ENCODE data around the gene CLINT1. TPM values are rescaled to one million over a fixed set of nuclear protein-coding genes. Genes with fewer than 3 reads are reported as not detected.

The CLINT1 gene
- total and polyA plus RNA-seq, 12 donors: 17.1 to 101 (median 64.7) TPM

DNA sequence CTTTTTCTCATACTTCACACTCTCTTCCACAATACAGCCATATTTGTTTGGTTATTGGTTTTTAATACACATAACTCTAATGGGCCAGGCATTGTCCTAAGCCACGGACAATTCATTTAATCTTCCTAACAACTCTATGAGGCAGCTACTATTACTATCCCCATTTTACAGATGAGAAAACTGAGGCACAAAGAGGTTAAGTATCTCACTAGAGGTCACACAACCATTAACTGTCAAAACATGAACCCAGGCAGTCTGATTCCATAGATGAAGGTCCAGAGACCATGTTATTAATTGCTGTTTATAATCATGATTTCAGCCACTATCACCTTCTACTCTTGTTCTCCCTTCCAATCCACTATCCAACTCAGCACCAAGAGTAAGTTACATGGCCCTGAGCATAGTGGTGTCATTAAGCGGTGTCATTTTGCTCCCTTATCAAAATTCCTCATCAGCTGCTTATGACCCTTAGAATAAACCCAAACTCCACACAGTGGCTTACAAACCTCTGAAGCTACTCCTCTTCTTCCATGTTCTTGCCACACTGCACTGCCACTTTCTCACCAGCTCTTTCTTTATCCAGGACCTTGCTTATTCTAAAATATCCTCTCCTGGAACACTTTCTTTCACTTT, 22.7 kb downstream of the CLINT1 start:
- Histone ChIP-seq H3K9me3 (replicated peaks in 1 of 3) (no peaks in the 10 kb centered on the region), H3K27me3 (no peaks in the 10 kb centered on the region), H3K4me1 (replicated peaks in 1 of 2) (peaks cover 0 to 5% of the 10 kb centered on the region in 2 donors), H3K36me3 (replicated peaks in 1 of 2) (no peaks in the 10 kb centered on the region), H3K27ac (no peak overlapping the region), H3K4me3 (no peak overlapping the region)
- TF ChIP-seq POLR2A (IDR thresholded peaks at IDR 0.05): no peak
- TF ChIP-seq, protein P1, sequence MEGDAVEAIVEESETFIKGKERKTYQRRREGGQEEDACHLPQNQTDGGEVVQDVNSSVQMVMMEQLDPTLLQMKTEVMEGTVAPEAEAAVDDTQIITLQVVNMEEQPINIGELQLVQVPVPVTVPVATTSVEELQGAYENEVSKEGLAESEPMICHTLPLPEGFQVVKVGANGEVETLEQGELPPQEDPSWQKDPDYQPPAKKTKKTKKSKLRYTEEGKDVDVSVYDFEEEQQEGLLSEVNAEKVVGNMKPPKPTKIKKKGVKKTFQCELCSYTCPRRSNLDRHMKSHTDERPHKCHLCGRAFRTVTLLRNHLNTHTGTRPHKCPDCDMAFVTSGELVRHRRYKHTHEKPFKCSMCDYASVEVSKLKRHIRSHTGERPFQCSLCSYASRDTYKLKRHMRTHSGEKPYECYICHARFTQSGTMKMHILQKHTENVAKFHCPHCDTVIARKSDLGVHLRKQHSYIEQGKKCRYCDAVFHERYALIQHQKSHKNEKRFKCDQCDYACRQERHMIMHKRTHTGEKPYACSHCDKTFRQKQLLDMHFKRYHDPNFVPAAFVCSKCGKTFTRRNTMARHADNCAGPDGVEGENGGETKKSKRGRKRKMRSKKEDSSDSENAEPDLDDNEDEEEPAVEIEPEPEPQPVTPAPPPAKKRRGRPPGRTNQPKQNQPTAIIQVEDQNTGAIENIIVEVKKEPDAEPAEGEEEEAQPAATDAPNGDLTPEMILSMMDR (IDR thresholded peaks at IDR 0.05): no peak
- intact Hi-C loops (cut with DNase I): no loop called here
- WGBS, 4 donors: 92 to 100% (median 97%) methylated on average over 2 of the region's 2 CpGs
- no peak for DNase-seq

DNA sequence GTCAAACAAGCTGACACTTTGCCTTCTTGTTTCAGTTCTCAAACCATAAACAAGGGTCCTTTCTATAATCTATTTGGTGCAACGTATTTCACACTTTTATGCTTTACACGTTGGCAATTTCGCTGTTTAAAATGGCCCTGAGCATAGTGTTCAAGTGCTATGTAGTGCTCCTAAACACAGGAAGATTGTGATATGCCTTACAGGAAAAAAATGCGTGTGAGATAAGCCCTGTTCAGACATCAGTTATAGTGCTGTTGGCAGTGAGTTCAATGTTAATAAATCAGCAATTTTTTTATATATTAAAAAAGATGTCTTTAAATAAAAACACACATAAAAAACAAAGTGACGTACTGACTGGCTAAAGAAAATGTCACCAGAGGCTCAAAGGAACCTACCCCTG, 23.9 kb downstream of the CLINT1 start:
- Histone ChIP-seq H3K27me3 (no peaks in the 10 kb centered on the region), H3K27ac (no peak overlapping the region), H3K9me3 (replicated peaks in 1 of 3) (no peaks in the 10 kb centered on the region), H3K36me3 (replicated peaks in 1 of 2) (no peaks in the 10 kb centered on the region), H3K4me1 (replicated peaks in 1 of 2) (peaks cover 0 to 5% of the 10 kb centered on the region in 2 donors), H3K4me3 (no peak overlapping the region)
- TF ChIP-seq POLR2A (IDR thresholded peaks at IDR 0.05): no peak
- TF ChIP-seq, protein P1 (IDR thresholded peaks at IDR 0.05): no peak
- 63 to 69% (median 67%) methylated on average over 5 of the region's 5 CpGs for WGBS, 4 donors
- intact Hi-C loops (cut with DNase I): no loop called here
- no peak for DNase-seq

DNA sequence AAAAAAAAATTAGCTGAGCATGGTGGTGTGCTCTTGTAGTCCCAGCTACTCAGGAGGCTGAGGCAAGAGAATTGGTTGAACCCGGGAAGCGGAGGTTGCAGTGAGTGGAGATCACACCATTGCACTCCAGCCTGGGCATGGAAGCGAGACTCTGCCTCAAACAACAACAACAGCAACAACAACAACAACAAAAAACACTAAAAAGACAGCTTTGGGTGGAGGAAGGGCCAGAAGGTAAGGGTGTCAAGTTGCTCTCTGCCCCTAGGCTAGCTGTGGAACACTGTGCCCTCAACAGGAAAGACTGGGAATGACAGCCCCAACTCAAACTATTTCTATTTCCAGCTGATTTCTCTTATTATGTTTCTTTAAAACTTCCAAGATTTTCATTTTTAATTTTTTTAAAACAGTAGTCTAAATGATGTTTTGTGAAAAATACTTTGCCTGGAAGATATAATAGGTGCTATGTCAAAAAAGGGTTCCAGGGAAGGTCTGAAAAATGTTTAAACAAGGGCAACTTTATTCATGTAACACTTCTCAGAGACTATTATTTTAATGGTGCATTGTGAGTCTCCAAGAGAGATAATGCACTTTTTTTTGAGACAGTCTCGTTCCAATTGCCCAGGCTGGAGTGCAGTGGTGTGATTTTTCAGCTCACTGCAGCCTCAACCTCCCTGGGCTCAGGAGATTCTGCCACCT, 29.9 kb downstream of the CLINT1 start:
- DNase-seq: no peak
- Histone ChIP-seq H3K4me1 (replicated peaks in 1 of 2) (peaks cover 25 to 37% of the 10 kb centered on the region in 2 donors), H3K4me3 (no peak overlapping the region), H3K9me3 (replicated peaks in 1 of 3) (no peaks in the 10 kb centered on the region), H3K27me3 (no peaks in the 10 kb centered on the region), H3K36me3 (replicated peaks in 1 of 2) (no peaks in the 10 kb centered on the region), H3K27ac (no peak overlapping the region)
- TF ChIP-seq, protein P1 (IDR thresholded peaks at IDR 0.05): no peak
- no peak for TF ChIP-seq POLR2A (IDR thresholded peaks at IDR 0.05)
- 91 to 98% (median 95%) methylated on average over 4 of the region's 4 CpGs for WGBS, 4 donors
- intact Hi-C loops (cut with DNase I): no loop called here

DNA sequence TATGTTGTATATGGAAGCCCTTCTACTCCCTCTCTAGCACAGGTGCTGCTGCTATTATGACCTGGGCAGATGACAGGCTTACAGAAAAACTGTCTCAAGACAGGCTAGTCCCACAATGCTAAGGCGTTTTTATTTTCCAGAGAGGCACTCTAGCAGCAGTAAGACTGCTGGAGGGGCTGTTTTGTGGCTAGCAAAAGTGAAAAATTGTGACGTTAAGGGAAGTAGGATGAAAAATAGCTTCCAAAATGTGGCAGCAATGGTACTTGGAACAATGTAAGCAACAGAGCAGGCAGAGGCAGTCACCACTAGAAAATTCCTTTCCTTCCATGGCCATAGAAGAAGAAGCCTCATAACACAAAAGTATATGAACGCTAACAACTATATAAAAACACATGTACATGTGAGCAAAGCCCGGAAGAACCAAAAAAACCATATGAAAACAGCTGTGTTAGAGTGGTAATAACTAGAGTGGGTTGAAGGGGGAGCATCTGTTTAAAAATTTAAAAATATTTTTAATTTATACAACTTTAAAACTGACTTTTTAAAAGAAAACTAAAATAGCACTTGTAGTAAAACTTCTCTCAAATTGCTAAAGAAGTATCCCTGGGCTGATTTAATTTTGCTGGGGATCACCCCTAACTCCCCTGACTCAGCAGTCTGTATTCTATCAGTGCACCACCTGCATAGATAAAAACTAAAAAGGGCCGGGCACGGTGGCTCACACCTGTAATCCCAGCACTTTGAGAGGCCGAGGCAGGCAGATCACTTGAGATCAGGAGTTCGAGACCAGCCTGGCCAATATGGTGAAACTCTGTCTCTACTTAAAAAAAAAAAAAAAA, 30.6 kb downstream of the CLINT1 start:
- Histone ChIP-seq H3K4me1 (replicated peaks in 1 of 2) (peaks cover 25 to 37% of the 10 kb centered on the region in 2 donors), H3K27ac (peak overlapping the region in 1 of 5 donors; percentile 2), H3K9me3 (replicated peaks in 1 of 3) (no peaks in the 10 kb centered on the region), H3K4me3 (no peak overlapping the region), H3K27me3 (no peaks in the 10 kb centered on the region), H3K36me3 (replicated peaks in 1 of 2) (no peaks in the 10 kb centered on the region)
- intact Hi-C loops (cut with DNase I): no loop called here
- no peak for DNase-seq
- TF ChIP-seq POLR2A (IDR thresholded peaks at IDR 0.05): no peak
- TF ChIP-seq, protein P1 (IDR thresholded peaks at IDR 0.05): no peak
- WGBS, 4 donors: 59 to 71% (median 62%) methylated on average over 8 of the region's 8 CpGs

Data from adrenal gland (tissue), 12 donors.